HG02763 (cell line): Measurements from ENCODE around the gene MED29.

Experiments used
- ATAC-seq: cut with Tn5 transposase; IDR thresholded peaks from one replicate; pipeline ENCODE4 v1.9.1; 2021; ENCODE audit warnings: mild to moderate bottlenecking, moderate library complexity; ENCODE audit not compliant: unreplicated experiment

The MED29 gene

DNA sequence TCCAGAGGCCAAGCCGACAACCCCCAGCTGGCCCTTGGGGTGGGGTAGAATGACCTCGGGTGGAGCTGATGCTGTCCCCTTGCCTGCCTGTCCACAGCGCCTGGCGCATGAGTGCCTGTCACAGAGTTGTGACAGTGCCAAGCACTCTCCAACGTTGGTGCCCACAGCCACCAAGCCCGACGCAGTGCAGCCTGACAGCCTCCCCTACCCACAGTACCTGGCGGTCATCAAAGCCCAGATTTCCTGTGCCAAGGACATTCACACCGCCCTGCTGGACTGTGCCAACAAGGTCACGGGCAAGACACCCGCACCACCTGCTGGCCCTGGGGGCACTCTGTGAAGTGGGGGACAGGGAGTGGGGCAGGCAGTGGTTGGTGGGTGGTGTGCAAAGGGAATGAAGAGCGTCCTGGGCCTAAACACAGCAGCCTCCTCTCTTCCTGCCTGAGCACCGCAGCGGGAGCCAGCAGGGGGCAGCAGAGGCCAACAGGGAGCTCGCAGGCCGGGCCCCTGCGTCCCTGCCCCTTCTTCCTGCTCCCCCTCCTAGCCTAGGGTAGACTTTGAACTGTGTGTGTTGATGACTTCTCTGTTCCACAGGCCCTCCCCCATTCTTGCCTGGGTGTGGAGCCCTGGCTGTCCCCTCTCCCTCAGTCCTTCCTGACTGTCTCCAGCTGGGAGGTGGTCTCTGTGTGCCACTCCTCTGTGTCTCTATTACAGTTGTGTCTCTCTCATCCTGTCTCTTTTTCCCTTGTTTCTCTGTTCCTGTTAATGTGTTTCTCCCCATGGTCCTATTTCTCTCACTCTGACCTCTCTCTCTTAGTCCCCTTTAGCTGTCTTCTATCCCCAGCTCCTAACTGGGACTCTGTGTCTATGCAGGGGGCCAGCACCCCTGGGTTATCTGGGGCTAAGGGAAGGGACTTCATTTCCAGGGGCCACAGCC, 6.5 kb downstream of the MED29 start:
- ATAC-seq, result peak; percentile 37

DNA sequence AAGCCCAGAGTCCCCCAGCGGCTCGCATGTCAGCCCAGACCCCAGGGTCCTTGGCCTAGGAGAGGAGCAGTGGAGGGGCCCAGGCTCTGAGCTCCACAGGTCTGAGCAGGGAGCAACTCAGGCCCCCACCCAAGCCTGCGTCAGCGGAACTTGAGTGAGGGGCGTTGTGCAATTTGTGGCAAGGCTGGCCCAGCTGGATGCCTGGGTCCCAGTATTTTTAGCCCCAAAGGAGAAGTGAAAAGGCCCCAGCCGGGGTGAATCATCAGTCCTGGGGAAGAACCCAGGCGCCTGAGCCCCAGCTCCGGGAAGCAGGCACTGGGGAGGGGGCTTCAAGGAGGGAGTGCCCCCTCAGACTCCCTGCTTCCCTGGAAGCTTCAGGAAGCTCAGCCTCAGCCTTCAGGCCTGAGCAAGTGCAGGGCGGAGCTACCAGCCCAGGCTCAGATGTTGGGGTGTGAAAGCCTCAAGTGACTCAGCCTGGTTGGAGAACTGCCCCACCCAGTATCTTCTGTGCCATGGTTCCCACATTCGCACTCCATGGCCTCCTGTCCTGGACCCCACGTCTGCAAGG, 7.2 kb downstream of the MED29 start:
- ATAC-seq, result no peak

GRCh38 chr19:39399668-39400050, 8.5 kb downstream of the MED29 start:
- ATAC-seq, result no peak

- ATAC-seq, result no peak
Measured at GRCh38 chr19:39400061-39400460, 8.9 kb downstream of the MED29 start.

GRCh38 chr19:39401070-39401548, 9.9 kb downstream of the MED29 start:
- no peak for ATAC-seq

- ATAC-seq, result no peak
Measured at GRCh38 chr19:39401549-39402345, 10.6 kb downstream of the MED29 start.

- peak; percentile 32 for ATAC-seq
Measured at GRCh38 chr19:39402346-39403300, 11.4 kb downstream of the MED29 start.

DNA sequence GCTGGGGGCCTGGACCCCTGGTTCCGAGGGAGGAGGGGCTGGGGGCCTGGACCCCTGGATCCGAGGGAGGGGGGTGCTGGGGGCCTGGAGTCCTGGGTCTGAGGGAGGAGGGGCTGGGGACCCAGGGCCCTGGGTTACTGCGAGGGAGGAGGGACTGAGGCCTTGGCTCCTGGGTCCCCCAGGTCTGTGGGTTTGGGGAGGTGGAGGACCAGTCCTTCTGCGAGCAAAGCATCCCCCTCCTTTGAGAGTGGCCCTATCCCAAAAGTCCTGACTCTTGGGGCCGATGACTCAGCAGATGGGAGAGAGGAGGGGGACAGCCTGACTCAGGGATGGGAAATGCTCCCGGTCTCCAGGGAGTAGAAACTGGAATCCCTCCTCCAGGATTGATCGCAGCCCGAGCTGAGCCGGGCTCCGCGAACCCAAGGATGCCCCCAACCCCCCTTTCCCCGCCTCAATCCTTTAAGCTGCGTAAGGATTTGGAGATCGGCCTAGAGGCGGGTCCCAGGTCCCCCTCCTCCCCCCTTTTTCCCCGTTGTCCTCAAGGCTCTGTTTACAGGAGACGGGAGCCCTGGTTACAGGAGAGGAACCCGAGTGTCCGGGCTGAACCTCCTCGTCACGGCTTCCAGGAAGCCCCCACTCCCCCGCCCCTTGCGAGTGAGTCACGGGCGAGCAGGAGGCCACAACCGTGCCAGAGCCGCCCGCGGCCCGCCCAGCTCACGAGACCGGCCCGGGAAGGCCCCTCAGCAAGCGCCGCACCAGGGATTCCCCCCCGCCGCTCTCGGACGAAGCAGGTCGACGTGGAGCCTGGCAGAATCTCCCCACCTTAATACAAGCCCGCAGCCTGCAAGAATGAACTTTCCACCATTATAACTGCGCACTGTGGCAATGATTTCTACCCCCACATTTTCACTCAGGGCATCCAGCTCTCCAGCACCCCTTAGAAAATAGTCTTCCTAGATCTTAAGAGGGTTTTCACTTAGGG, 12.4 kb downstream of the MED29 start:
- no peak for ATAC-seq

DNA sequence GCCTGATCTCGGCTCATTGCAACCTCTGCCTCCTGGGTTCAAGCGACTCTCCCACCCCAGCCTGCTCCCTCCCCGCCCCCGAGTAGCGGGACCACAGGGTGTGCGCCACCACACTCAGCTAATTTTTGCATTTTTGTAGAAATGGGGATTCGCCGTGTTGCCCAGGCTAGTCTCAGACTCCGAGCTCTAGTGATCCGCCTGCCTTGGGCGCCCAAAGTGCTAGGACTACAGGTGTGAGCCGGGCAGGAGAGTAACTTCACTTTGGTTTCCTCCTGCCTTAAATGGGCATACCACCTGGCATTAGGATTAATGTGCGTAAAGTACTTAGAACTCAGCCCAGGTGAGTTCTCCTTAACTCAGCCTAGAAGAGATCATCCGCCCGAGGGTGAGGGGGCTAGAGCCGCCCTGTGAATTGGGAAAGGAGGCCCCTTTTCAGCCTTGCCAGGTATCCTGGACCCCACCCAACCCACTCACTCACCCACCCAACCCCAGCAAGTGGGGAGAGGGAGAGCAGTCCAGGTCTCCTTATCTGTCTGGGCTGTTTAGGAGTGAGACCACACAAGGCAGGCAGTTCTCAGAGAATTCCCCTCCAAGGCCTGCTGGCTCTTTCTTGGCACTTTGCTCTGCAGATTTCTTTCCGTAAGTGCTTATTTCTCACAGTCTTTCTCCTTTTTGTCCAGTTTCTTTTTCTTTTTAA, 14.2 kb downstream of the MED29 start:
- ATAC-seq, result no peak

DNA sequence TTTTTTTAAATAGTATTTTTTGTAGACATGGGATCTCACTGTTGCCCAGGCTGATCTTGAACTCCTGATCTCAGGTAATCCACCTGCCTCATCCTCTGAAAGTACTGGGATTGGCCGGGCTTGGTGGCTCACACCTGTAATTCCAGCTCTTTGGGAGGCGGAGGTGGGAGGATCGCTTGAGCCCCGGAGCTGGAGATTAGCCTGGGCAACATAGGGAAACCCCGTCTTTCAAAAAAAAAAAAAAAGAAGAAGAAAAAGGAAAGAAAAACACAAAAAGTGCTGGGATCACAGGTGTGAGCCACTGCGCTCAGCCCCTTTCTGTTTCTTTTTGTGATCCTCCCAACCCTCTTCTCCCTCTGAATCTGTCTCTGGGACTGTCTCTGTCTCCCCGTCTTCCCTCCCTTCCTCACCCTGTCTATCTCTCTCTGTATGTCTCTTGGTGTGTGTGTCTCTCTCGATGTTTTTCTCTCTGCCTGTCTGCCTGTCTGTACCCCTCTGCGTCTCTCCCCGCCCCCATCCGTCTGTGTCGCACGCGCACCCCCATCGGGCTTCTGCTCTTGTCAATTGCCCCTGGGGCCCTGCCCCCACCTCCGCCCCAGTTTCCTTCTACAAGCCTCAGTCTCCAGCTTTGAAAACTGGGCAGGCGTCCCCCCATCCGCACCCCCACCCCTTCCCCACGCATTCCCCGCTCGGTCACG, 14.9 kb downstream of the MED29 start:
- ATAC-seq, result no peak

DNA sequence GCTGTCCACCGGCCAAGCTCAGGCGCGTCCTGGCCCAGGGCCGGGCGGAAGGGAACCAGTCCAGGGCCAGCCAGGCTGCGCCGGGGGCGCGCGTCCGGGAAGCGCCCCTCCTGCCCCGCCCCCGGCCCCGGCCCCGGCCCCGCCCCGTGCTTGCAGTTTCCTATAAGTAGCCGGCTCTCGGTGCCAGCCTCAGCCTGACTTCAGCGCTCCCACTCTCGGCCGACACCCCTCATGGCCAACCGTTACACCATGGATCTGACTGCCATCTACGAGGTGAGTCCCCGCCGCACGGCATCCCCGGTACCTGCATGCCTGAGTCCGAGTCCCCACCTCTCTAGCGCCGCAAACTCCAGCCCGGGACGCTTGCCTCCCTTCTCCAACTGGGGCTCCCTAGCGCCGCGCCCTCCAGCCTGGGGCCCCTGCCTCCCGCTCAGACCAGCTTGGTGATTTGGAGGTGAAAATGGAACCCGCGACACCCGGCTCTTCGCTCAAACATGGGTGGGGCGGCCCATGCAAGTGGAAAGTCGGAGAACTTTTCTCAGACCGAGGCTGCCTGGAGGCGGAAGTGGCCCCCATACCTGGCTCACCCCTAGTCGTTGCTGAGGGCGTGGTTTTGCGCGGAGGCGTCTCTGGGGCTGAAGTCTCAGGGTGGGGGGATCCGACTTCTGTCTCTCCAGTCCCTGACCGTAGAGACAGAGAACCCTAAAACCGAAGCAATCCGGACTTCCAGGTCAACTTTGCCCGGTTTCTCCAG, 15.7 kb downstream of the MED29 start, which contains the start of gene ZFP36:
TSS of gene ZFP36 (plus strand) at position 192 of the 754 bp plus-strand sequence. CDS start at position 250, 58 bp downstream.
- peak; percentile 16 for ATAC-seq

- no peak for ATAC-seq
Measured at GRCh38 chr19:39407410-39407659, 16.2 kb downstream of the MED29 start.

DNA sequence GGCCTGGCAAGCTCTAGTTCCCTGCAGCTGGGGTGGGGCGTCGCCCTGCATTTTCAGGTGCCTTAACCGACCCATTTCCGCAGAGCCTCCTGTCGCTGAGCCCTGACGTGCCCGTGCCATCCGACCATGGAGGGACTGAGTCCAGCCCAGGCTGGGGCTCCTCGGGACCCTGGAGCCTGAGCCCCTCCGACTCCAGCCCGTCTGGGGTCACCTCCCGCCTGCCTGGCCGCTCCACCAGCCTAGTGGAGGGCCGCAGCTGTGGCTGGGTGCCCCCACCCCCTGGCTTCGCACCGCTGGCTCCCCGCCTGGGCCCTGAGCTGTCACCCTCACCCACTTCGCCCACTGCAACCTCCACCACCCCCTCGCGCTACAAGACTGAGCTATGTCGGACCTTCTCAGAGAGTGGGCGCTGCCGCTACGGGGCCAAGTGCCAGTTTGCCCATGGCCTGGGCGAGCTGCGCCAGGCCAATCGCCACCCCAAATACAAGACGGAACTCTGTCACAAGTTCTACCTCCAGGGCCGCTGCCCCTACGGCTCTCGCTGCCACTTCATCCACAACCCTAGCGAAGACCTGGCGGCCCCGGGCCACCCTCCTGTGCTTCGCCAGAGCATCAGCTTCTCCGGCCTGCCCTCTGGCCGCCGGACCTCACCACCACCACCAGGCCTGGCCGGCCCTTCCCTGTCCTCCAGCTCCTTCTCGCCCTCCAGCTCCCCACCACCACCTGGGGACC, 16.6 kb downstream of the MED29 start:
- ATAC-seq, result no peak

- ATAC-seq, result no peak
Measured at GRCh38 chr19:39408392-39409207, 17.4 kb downstream of the MED29 start.

DNA sequence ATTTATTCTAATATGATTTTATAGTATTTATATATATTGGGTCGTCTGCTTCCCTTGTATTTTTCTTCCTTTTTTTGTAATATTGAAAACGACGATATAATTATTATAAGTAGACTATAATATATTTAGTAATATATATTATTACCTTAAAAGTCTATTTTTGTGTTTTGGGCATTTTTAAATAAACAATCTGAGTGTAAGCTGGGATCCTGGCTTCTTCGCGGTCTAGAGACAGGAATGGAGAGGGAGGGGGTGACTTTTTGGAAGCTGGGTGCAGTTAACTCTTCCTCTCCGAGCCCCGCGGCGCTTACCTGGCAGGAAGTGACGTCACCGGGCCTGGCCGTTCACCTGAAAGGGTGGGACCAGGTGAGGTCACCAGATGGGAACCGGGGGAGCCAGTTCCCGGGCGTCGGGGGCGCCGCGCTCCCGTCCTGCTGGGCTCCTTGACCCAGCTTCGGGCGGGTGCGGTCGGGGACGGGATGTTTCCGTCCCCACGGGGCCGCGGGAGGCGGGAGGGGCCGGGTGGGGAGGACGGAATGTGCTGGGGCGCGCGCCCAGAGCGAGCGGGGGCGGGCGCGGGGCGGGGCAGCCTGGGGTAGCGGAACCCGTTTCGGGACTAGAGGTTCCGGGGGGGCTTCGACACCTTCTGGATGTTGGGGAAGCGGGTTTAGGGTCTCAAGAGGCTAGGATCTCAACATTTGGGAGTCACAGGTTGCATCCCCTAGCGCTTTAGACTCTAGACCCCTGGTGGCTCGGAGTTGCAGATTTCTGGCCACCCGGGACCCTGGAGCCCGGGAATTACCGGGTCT, 18.2 kb downstream of the MED29 start:
- ATAC-seq, result no peak
